Endothelial cell of umbilical vein (primary cell): ENCODE data around the gene KDM4B. TPM values are rescaled to one million over a fixed set of nuclear protein-coding genes. Genes with fewer than 3 reads are reported as not detected.

Source experiments
- BruUV-seq: library from RNA; stranded (reverse); fragments of 400-500 nt; replicated peaks from 2 replicates; lab custom pipeline; 2021; lab: Mats Ljungman, UMichigan
- CTCF ChIA-PET: fragments of 300-600, 350-600 bp; sonication (Branson Sonifier 250); formaldehyde crosslinking; loops from one replicate; lab custom pipeline; 2021; ENCODE audit warnings: antibody characterized with exemption, inconsistent platforms; lab: Charles Lee
- POLR2A ChIA-PET: fragments of 300-600, 350-600 bp; sonication (Branson Sonifier 250); formaldehyde crosslinking; loops from one replicate; lab custom pipeline; 2021; ENCODE audit warnings: antibody characterized with exemption, inconsistent platforms; lab: Charles Lee
- DNase-seq: peaks from one replicate; pipeline ENCODE4 v3.0.0-alpha.2; 2011; ENCODE audit warnings: low read depth, low spot score
- FAIRE-seq: peaks from 2 replicates; lab custom pipeline; 2011; peaks lifted over from hg19 to GRCh38; lab: Jason Lieb, UNC
- H2AFZ ChIP-seq: 2 replicates; pipeline ENCODE4 v1.6.0; 2012; ENCODE audit warnings: low read depth, low read length, control low read depth, inconsistent platforms
- H3K27ac ChIP-seq: 2 replicates; pipeline ENCODE4 v1.5.1; 2011; ENCODE audit warnings: low read depth, mild to moderate bottlenecking, control low read depth, low read length, moderate library complexity; ENCODE audit not compliant: insufficient read depth
- H3K27me3 ChIP-seq, 2 experiments: 2 replicates each; pipeline versions ENCODE4 v1.6.0 to v1.6.1; 2011; ENCODE audit warnings: low read length in 2 of 2, mixed read lengths in 1 of 2; ENCODE audit not compliant: control insufficient read depth in 2 of 2, insufficient read depth in 2 of 2
- H3K36me3 ChIP-seq, 2 experiments: 2 replicates in 1 of 2; 3 replicates in 1 of 2; pipeline ENCODE4 v1.5.1; 2011; ENCODE audit warnings: low read length in 2 of 2, mild to moderate bottlenecking in 1 of 2, moderate library complexity in 1 of 2; ENCODE audit not compliant: control insufficient read depth in 2 of 2, insufficient read depth in 2 of 2; ENCODE audit errors: extremely low read depth in 1 of 2
- H3K4me1 ChIP-seq: 3 replicates; pipeline ENCODE4 v1.5.1; 2011; ENCODE audit warnings: mild to moderate bottlenecking, low read length; ENCODE audit not compliant: control insufficient read depth, insufficient read depth; ENCODE audit errors: extremely low read depth
- H3K4me2 ChIP-seq: 2 replicates; pipeline ENCODE4 v1.6.1; 2011; ENCODE audit warnings: low read length, control low read depth, mixed read lengths; ENCODE audit not compliant: insufficient read depth
- H3K4me3 ChIP-seq, 3 experiments: fragments of 200-600 bp in 1 of 3; sonication (generic), shearing (Covaris generic) in 1 of 3; replicated peaks in 1 of 3; 2 replicates each; pipeline ENCODE4 v1.5.1; 2011 to 2016; ENCODE audit warnings: control low read depth in 3 of 3, low read length in 3 of 3, mild to moderate bottlenecking in 2 of 3, inconsistent platforms in 1 of 3, low read depth in 1 of 3, moderate library complexity in 1 of 3; ENCODE audit not compliant: insufficient read depth in 1 of 3
- H3K79me2 ChIP-seq: 2 replicates; pipeline ENCODE4 v1.6.0; 2012; ENCODE audit warnings: low read length, inconsistent platforms; ENCODE audit not compliant: control insufficient read depth, insufficient read depth
- H3K9ac ChIP-seq: replicated peaks from 2 replicates; pipeline ENCODE3; 2011; ENCODE audit warnings: low read length, control low read depth; ENCODE audit not compliant: insufficient read depth; ENCODE audit errors: extremely low read depth
- H3K9me1 ChIP-seq: replicated peaks from 3 replicates; pipeline ENCODE4 v1.6.0; 2011; ENCODE audit warnings: mild to moderate bottlenecking, low read length; ENCODE audit not compliant: control insufficient read depth, insufficient read depth; ENCODE audit errors: extremely low read depth
- H3K9me3 ChIP-seq: replicated peaks from 2 replicates; pipeline ENCODE4 v1.5.1; 2012; ENCODE audit warnings: low read length, inconsistent platforms; ENCODE audit not compliant: control insufficient read depth, insufficient read depth
- H4K20me1 ChIP-seq: replicated peaks from 2 replicates; pipeline ENCODE3; 2011; ENCODE audit warnings: mild to moderate bottlenecking, low read length; ENCODE audit not compliant: control insufficient read depth, insufficient read depth; ENCODE audit errors: extremely low read depth
- EZH2 ChIP-seq: IDR thresholded peaks from 2 replicates; pipeline ENCODE4 v1.6.1; 2012; ENCODE audit warnings: borderline replicate concordance, low read depth, mild to moderate bottlenecking, moderate library complexity, low read length, inconsistent platforms; ENCODE audit not compliant: severe bottlenecking
- FOS ChIP-seq: IDR thresholded peaks from 2 replicates; pipeline ENCODE4 v1.6.1; 2011; ENCODE audit warnings: mild to moderate bottlenecking, low read length, moderate library complexity, borderline replicate concordance; ENCODE audit not compliant: insufficient read depth
- GATA2 ChIP-seq: IDR thresholded peaks from 2 replicates; pipeline ENCODE4 v1.7.0; 2011; ENCODE audit warnings: low read depth, mild to moderate bottlenecking, moderate library complexity, mixed read lengths, low read length; ENCODE audit not compliant: insufficient read length, insufficient read depth
- JUN ChIP-seq: IDR thresholded peaks from 2 replicates; pipeline ENCODE4 v1.6.1; 2011; ENCODE audit warnings: borderline replicate concordance, low read depth; ENCODE audit not compliant: insufficient read length, insufficient read depth
- MYC ChIP-seq: IDR thresholded peaks from one replicate; pipeline ENCODE4 v1.6.1; 2011; ENCODE audit warnings: mild to moderate bottlenecking, low read depth, low read length
- POLR2A ChIP-seq: IDR thresholded peaks from 2 replicates; pipeline ENCODE4 v1.6.1; 2012; ENCODE audit warnings: low read depth, mild to moderate bottlenecking, control low read depth, low read length
- POLR2AphosphoS5 ChIP-seq: IDR thresholded peaks from 2 replicates; pipeline ENCODE4 v1.6.1; 2012; ENCODE audit warnings: low read depth, mild to moderate bottlenecking, control low read depth, low read length, moderate library complexity; ENCODE audit not compliant: insufficient read depth
- dilution Hi-C: fragments of 300-500 bp; cut with MboI; formaldehyde crosslinking; loops from one replicate; pipeline ENCODE4 v1.15.0; 2019; ENCODE audit warnings: low sequenced_read_pairs; ENCODE audit not compliant: extremely low pct_ligation_motif_present
- intact Hi-C: fragments of 100-400 bp; cut with micrococcal nuclease; formaldehyde crosslinking; loops from one replicate; pipeline ENCODE4 v1.10.0; 2022
- polyA plus RNA-seq, 4 experiments: library from polyadenylated mRNA; depleted of rRNA in 3 of 4; stranded (reverse) in 3 of 4; unstranded in 1 of 4; fragments of >200 nt; gene quantifications; 2 replicates each; pipeline versions ENCODE4 v1.2.1 to v1.2.3, GENCODE V29; 2011 to 2012; ENCODE audit warnings: missing spikeins in 1 of 4
- total RNA-seq: library from RNA; stranded (reverse); gene quantifications from 2 replicates; pipeline ENCODE4 v1.2.3, GENCODE V29; 2021
- TF ChIP-seq, protein P1 (sequence below), 2 donors: IDR thresholded peaks; 1 replicate in 1 of 2; 2 replicates in 1 of 2; pipeline ENCODE4 v1.5.1; 2011; ENCODE audit warnings: low read length in 2 of 2, mild to moderate bottlenecking in 2 of 2, moderate library complexity in 2 of 2, control low read depth in 1 of 2, inconsistent platforms in 1 of 2, low read depth in 1 of 2; ENCODE audit not compliant: insufficient read depth in 1 of 2; ENCODE audit errors: extremely low read depth in 1 of 2
- TF ChIP-seq, protein P2 (sequence below): IDR thresholded peaks from 2 replicates; pipeline ENCODE4 v1.6.1; 2011; ENCODE audit not compliant: insufficient read depth, insufficient read length

The KDM4B gene
- total and polyA plus RNA-seq, 2 donors (not counting 3 experiments of a cell fraction or from before 2014, with no cell fraction given) = 12.4 to 37.2 TPM

DNA sequence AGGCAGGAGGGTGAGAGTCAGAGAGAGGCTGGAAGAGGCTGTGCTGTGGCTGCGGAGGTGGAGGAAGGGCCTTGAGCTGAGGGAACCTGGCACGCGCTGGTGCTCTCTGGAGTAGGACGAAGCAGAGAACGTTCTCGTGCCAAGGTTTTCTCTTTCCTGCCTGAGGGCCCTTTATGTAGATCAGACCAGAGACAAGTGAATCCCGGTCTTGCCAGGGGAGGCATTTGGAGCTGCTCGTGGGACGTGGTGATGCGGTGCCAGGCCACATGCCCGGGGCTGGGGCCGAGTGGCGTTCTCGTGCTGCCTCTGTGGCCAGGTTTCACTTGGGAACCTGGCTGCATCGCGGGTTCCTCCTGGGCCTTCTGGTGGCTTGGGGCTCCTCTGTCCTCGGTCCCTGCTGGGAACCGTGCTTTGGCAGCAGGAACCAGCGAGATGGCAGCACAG, 54.2 kb downstream of the KDM4B start:
- intact Hi-C loops (no loop called here), dilution Hi-C loops (no loop called here)
- ChIA-PET CTCF (interaction anchor here (1.2 to 1.6 kb wide), 3 partner anchors 8 to 112 kb away, joined by 4 to 6 read pairs (median 4); no protein-coding TSS in a partner anchor), POLR2A (no interaction called here)
- Histone ChIP-seq H3K9me1 (no peaks in the 10 kb centered on the region), H3K4me1 (no peaks in the 10 kb centered on the region), H3K4me3 (no peak overlapping the region), H3K27ac (no peak overlapping the region), H3K36me3 (peaks cover 0 to 7% of the 10 kb centered on the region in 2 experiments), H3K9me3 (no peaks in the 10 kb centered on the region), H3K9ac (no peak overlapping the region), H4K20me1 (peaks cover 2% of the 10 kb centered on the region), H3K27me3 (no peaks in the 10 kb centered on the region), H2AFZ (no peak overlapping the region), H3K79me2 (peaks cover 21% of the 10 kb centered on the region), H3K4me2 (no peak overlapping the region)
- TF ChIP-seq, protein P1, sequence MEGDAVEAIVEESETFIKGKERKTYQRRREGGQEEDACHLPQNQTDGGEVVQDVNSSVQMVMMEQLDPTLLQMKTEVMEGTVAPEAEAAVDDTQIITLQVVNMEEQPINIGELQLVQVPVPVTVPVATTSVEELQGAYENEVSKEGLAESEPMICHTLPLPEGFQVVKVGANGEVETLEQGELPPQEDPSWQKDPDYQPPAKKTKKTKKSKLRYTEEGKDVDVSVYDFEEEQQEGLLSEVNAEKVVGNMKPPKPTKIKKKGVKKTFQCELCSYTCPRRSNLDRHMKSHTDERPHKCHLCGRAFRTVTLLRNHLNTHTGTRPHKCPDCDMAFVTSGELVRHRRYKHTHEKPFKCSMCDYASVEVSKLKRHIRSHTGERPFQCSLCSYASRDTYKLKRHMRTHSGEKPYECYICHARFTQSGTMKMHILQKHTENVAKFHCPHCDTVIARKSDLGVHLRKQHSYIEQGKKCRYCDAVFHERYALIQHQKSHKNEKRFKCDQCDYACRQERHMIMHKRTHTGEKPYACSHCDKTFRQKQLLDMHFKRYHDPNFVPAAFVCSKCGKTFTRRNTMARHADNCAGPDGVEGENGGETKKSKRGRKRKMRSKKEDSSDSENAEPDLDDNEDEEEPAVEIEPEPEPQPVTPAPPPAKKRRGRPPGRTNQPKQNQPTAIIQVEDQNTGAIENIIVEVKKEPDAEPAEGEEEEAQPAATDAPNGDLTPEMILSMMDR (IDR thresholded peaks at IDR 0.05; ENCODE audit: extremely low read depth in 1 of 2, insufficient read depth in 1 of 2, low read depth in 1 of 2, low read length in 2 of 2) = no peak
- no peak for TF ChIP-seq FOS
- TF ChIP-seq POLR2A = no peak
- TF ChIP-seq JUN = no peak
- no peak for TF ChIP-seq MYC
- no peak for TF ChIP-seq EZH2
- no peak for TF ChIP-seq GATA2
- TF ChIP-seq, protein P2, sequence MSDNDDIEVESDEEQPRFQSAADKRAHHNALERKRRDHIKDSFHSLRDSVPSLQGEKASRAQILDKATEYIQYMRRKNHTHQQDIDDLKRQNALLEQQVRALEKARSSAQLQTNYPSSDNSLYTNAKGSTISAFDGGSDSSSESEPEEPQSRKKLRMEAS = no peak
- TF ChIP-seq POLR2AphosphoS5 = no peak
- DNase-seq (no peak), FAIRE-seq (no peak)
- no TSS peak for BruUV-seq
